ENCODE results near the gene RGL2. TPM values are rescaled to one million over a fixed set of nuclear protein-coding genes. Genes with fewer than 3 reads are reported as not detected.
"Not testable (repeated sequence)": the region's sequence is repeated elsewhere in the genome, so short reads cannot be mapped to it uniquely, and the experiment has no call there.

The RGL2 gene
- total RNA-seq, 2 experiments from 2014 or later = 19.9 to 21.5 TPM

DNA sequence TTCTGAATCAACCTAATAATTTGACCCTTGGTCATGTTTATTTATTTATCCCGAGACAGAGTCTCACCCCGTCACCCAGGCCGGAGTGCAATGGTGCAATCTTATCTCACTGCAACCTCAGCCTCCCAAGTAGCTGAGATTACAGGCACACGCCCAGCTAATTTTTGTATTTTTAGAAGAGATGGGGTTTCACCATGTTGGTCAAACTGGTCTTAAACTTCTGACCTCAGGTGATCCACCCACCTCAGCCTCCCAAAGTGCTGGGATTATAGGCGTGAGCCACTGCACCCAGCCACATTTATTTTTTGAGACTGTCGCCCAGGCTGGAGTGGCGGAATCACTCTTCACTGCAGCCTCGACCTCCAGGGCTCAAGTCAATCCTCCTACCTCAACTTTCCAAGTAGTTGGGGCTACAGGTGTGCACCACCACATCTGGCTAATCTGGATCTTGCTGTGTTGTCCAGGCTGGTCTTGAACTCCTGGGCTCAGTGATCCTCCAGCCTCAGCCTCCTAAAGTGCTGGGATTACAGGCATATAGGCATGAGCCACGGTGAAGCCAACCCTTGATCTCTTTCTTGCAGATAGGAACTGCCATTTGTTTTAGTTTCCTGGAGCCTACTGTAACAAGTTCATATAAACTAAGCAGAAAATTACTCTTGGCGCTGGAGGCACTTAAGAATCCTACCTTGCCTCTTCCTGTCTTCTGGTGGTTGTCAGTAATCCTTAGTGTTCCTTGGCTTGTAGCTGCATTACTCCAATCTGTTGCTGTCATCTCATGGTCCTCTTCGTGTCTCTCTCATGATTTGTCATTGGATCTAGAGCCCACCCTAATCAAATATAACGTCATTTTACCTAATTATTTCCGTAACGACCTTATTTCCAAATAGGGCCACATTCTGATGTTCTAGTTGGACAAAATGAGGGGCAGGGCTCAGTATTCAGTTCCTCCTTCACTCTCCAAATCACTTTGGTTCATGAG lies 24.5 kb downstream of the RGL2 start:
- ChIA-PET POLR2A (interaction anchor here (0.5 kb wide), 1 partner anchor 15 kb away, joined by 3 read pairs; the partner anchor contains the start of genes PFDN6 and WDR46), CTCF (no interaction called here)
- DNase-seq (no peak), ATAC-seq (no peak)
- Mint-ChIP-seq H3K36me3 (ENCODE audit: low read depth) (peaks cover 58% of the 10 kb centered on the region), H3K9me3 (ENCODE audit: low read depth) (no peaks in the 10 kb centered on the region), H3K4me3 (peak overlapping the region; percentile 91), H3K4me1 (peaks cover 56% of the 10 kb centered on the region), H3K27ac (peak overlapping the region; percentile 100), H3K27me3 (no peaks in the 10 kb centered on the region)
- intact Hi-C loops (cut with DNase I, micrococcal nuclease) = loop anchor here (2.0 to 10.0 kb wide), 6 partner anchors 38 to 1299 kb away; partner anchors contain the start of genes DXO (in 1 of the 2), ITPR3 (in 1 of the 2), PSMB9 (in 1 of the 2) and TAP1 (in 1 of the 2)

- intact Hi-C loops (cut with DNase I, micrococcal nuclease) = loop anchor here (2.0 to 10.0 kb wide), 6 partner anchors 39 to 1299 kb away; partner anchors contain the start of genes DXO (in 1 of the 2), ITPR3 (in 1 of the 2), PSMB9 (in 1 of the 2) and TAP1 (in 1 of the 2)
- Mint-ChIP-seq H3K4me1 (peaks cover 56% of the 10 kb centered on the region), H3K27ac (peak overlapping the region; percentile 100), H3K9me3 (ENCODE audit: low read depth) (no peaks in the 10 kb centered on the region), H3K27me3 (no peaks in the 10 kb centered on the region), H3K36me3 (ENCODE audit: low read depth) (peaks cover 61% of the 10 kb centered on the region), H3K4me3 (peak overlapping the region; percentile 91)
- ATAC-seq = no peak
- CTCF ChIA-PET = interaction anchor here (0.6 kb wide), 1 partner anchor 155 kb away, joined by 4 read pairs; no protein-coding TSS in a partner anchor
- DNase-seq = no peak
- POLR2A ChIA-PET = interaction anchor here (2.9 kb wide), 1 partner anchor 16 kb away, joined by 18 read pairs; the partner anchor contains the start of genes PFDN6 and WDR46
Measured at GRCh38 chr6:33273129-33273923, 25.4 kb downstream of the RGL2 start.

DNA sequence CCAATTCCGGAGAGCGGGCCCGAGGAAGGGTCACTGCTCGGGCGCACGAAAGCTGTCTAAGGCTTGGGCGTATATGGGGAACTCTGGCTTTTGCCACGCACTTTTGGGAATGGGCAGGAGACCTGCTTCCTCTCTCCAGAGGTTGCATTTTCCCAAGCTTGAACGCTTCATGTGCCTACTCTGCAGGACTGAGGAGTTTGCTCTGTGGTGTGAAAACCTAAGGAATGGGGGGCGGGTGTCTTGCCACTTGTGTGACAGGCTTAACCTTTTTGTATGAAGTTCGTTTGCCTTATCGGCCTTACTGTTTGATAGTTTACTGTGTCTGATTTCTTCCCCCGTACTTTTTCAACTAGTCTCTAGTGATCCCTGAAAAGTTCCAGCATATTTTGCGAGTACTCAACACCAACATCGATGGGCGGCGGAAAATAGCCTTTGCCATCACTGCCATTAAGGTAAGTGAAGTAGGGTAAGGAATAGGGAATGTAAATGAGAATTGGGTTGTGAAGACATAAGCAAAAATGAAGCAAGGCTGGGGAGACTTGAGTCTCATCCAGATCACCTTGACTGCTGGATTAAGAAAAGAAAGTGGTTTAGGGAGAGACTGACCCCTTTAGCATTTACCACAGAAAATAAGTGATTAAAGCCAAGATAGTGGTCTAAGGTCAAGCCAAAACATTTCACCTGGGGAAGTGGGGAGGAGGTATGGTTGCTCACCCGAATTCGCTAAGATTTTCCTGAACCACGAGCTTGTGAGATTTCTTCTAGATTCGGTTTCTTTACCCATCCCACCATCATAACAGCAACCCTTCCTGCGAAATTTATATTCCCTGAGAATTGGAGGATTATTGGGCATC lies 26.2 kb downstream of the RGL2 start:
- no peaks in the 10 kb centered on the region for H3K9me3 Mint-ChIP-seq (ENCODE audit: low read depth)
- peak overlapping the region; percentile 91 for H3K4me3 Mint-ChIP-seq
- ChIA-PET POLR2A (interaction anchor here (0.9 to 2.9 kb wide), 6 partner anchors 16 to 301 kb away, joined by 3 to 18 read pairs (median 8); partner anchors contain the start of genes PFDN6, RING1, WDR46 and ZBTB22), CTCF (interaction anchor here (0.6 to 3.3 kb wide), 13 partner anchors 8 to 1084 kb away, joined by 3 to 14 read pairs (median 4); partner anchors contain the start of genes HSD17B8, PFDN6 and WDR46)
- H3K27ac Mint-ChIP-seq = peak overlapping the region; percentile 100
- peaks cover 52% of the 10 kb centered on the region for H3K4me1 Mint-ChIP-seq
- no peaks in the 10 kb centered on the region for H3K27me3 Mint-ChIP-seq
- ATAC-seq (peak; percentile 4), DNase-seq (no peak)
- intact Hi-C loops (cut with DNase I, micrococcal nuclease) = loop anchor here (1.0 to 10.0 kb wide), 8 partner anchors 40 to 1298 kb away; partner anchors contain the start of genes DXO (in 1 of the 2), ITPR3 (in 1 of the 2), PSMB9 (in 1 of the 2) and TAP1 (in 1 of the 2)
- H3K36me3 Mint-ChIP-seq (ENCODE audit: low read depth) = peaks cover 64% of the 10 kb centered on the region

- Mint-ChIP-seq H3K27me3 (no peaks in the 10 kb centered on the region), H3K9me3 (ENCODE audit: low read depth) (no peaks in the 10 kb centered on the region), H3K4me1 (peaks cover 47% of the 10 kb centered on the region), H3K36me3 (ENCODE audit: low read depth) (peaks cover 67% of the 10 kb centered on the region), H3K4me3 (peak within 1 kb of the TSS; percentile 91), H3K27ac (peak within 1 kb of the TSS; percentile 100)
- ATAC-seq (peak; percentile 92), DNase-seq (peak; percentile 94)
- POLR2A ChIA-PET = interaction anchor here (0.9 to 2.9 kb wide), 10 partner anchors 9 to 300 kb away, joined by 3 to 18 read pairs (median 4); partner anchors contain the start of genes PFDN6, RGL2, RING1 and WDR46
- CTCF ChIA-PET = interaction anchor here (0.6 to 3.3 kb wide), 18 partner anchors 9 to 1083 kb away, joined by 3 to 14 read pairs (median 3); partner anchors contain the start of genes HSD17B8, PFDN6 and WDR46
- intact Hi-C loops (cut with DNase I, micrococcal nuclease) = loop anchor here (1.0 to 10.0 kb wide), 19 partner anchors 18 to 1297 kb away; partner anchors contain the start of genes RXRB (in 2 of the 2), SLC39A7 (in 2 of the 2), BRD2 (in 1 of the 2) and DXO (in 1 of the 2)
Measured at GRCh38 chr6:33271468-33272274, 27.1 kb downstream of the RGL2 start, which contains the start of the genes RPS18 and VPS52. TSS of gene RPS18 (plus strand) at chr6:33272075. CDS start at chr6:33272120, 45 bp downstream. TSS of gene VPS52 (minus strand) at chr6:33271876. CDS start at chr6:33271675, 201 bp downstream.

DNA sequence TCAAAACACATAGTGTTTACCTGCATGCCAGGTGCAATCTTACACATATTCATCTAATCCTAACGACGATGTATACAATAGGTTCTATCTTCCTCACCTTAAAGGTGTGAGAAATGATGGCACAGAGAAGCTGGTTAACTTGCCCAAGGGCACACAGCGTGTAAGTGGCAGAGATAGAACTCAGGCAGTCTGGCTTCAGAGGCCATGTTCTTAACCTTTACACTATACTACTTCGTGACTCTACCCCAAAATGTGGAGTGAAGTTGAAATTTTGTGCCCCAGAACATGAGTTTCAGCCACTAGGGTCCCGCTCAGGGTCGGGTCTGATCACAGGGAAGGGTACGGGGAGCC lies 27.6 kb downstream of the RGL2 start:
- intact Hi-C loops (cut with DNase I, micrococcal nuclease) = loop anchor here (1.0 to 10.0 kb wide), 15 partner anchors 18 to 1296 kb away; partner anchors contain the start of genes RXRB (in 2 of the 2), SLC39A7 (in 2 of the 2), BRD2 (in 1 of the 2) and DXO (in 1 of the 2)
- POLR2A ChIA-PET = interaction anchor here (0.9 to 2.9 kb wide), 8 partner anchors 10 to 151 kb away, joined by 3 to 18 read pairs (median 6); partner anchors contain the start of genes PFDN6, RGL2, RING1 and WDR46
- Mint-ChIP-seq H3K9me3 (ENCODE audit: low read depth) (no peaks in the 10 kb centered on the region), H3K4me1 (peaks cover 41% of the 10 kb centered on the region), H3K27ac (peak overlapping the region; percentile 100), H3K4me3 (peak overlapping the region; percentile 91), H3K36me3 (ENCODE audit: low read depth) (peaks cover 67% of the 10 kb centered on the region), H3K27me3 (no peaks in the 10 kb centered on the region)
- peak; percentile 8 for ATAC-seq
- DNase-seq = no peak
- CTCF ChIA-PET = interaction anchor here (0.6 to 3.3 kb wide), 11 partner anchors 10 to 881 kb away, joined by 3 to 14 read pairs (median 6); partner anchors contain the start of genes PFDN6 and WDR46

DNA sequence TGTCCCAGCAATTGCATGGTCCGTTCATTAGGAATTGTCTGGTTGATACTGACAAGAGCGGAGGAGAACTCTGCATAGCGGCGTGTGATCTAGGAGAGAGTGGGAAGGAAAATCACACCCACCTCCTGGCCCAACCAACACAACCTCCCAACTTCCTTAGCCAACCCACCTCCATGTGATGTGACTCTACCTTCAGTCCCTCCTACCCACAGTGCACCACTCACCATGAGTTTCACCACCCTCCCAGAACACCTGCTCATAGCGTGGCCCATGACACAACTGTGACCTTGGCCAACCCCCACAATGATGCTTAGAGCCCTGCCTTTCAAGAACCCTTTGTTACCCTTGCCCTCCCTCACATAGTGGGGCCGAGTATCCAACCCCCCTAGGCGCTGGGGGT lies 34.7 kb downstream of the RGL2 start:
- ATAC-seq (peak; percentile 57), DNase-seq (no peak)
- Mint-ChIP-seq H3K27me3 (no peaks in the 10 kb centered on the region), H3K4me1 (peaks cover 2% of the 10 kb centered on the region), H3K9me3 (ENCODE audit: low read depth) (no peaks in the 10 kb centered on the region), H3K27ac (no peak overlapping the region), H3K36me3 (ENCODE audit: low read depth) (peaks cover 59% of the 10 kb centered on the region), H3K4me3 (no peak overlapping the region)
- intact Hi-C loops (cut with DNase I, micrococcal nuclease) = no loop called here
- ChIA-PET CTCF (interaction anchor here (0.6 to 2.2 kb wide), 2 partner anchors 13 to 105 kb away, joined by 4 to 5 read pairs; partner anchors contain the start of gene B3GALT4), POLR2A (no interaction called here)

- H3K27me3 Mint-ChIP-seq; H3K4me3 Mint-ChIP-seq; POLR2A ChIA-PET; H3K27ac Mint-ChIP-seq; intact Hi-C loops (cut with DNase I, micrococcal nuclease); DNase-seq; H3K9me3 Mint-ChIP-seq (ENCODE audit: low read depth); H3K4me1 Mint-ChIP-seq; ATAC-seq: not testable (repeated sequence)
- peaks cover 52% of the 10 kb centered on the region for H3K36me3 Mint-ChIP-seq (ENCODE audit: low read depth)
- CTCF ChIA-PET = interaction anchor here (2.0 to 2.2 kb wide), 3 partner anchors 9 to 15 kb away, joined by 4 to 7 read pairs (median 5); partner anchors contain the start of genes B3GALT4, RPS18 and VPS52
Measured at GRCh38 chr6:33262490-33262889, 36.3 kb downstream of the RGL2 start.

GRCh38 chr6:33259032-33259431 lies 39.7 kb downstream of the RGL2 start:
- Mint-ChIP-seq H3K27ac (no peak overlapping the region), H3K4me3 (no peak overlapping the region), H3K36me3 (ENCODE audit: low read depth) (peaks cover 31% of the 10 kb centered on the region), H3K4me1 (peaks cover 2% of the 10 kb centered on the region), H3K9me3 (ENCODE audit: low read depth) (no peaks in the 10 kb centered on the region), H3K27me3 (no peaks in the 10 kb centered on the region)
- DNase-seq (no peak), ATAC-seq (no peak)
- POLR2A ChIA-PET = no interaction called here
- CTCF ChIA-PET = interaction anchor here (0.6 kb wide), 1 partner anchor 390 kb away, joined by 3 read pairs; no protein-coding TSS in a partner anchor
- intact Hi-C loops (cut with DNase I, micrococcal nuclease) = no loop called here

GRCh38 chr6:33254591-33254990 lies 44.2 kb downstream of the RGL2 start:
- POLR2A ChIA-PET = interaction anchor here (0.6 to 1.1 kb wide), 3 partner anchors 34 to 142 kb away, joined by 3 to 4 read pairs (median 3); partner anchors contain the start of gene WDR46
- intact Hi-C loops (cut with DNase I, micrococcal nuclease) = no loop called here
- peaks cover 26% of the 10 kb centered on the region for H3K36me3 Mint-ChIP-seq (ENCODE audit: low read depth)

More at GRCh38 chr6:33254591-33254990, 44.2 kb downstream of the RGL2 start:
- Mint-ChIP-seq H3K4me3 (no peak overlapping the region), H3K27me3 (no peaks in the 10 kb centered on the region), H3K27ac (no peak overlapping the region), H3K4me1 (peaks cover 28% of the 10 kb centered on the region), H3K9me3 (ENCODE audit: low read depth) (no peaks in the 10 kb centered on the region)
- DNase-seq (no peak), ATAC-seq (no peak)
- CTCF ChIA-PET = interaction anchor here (0.6 to 0.9 kb wide), 2 partner anchors 17 to 107 kb away, joined by 3 to 4 read pairs; partner anchors contain the start of genes RPS18 and VPS52

Data from activated CD4-positive, alpha-beta T cell treated with anti-CD3 and anti-CD28 coated beads for 36 hours (primary cell).